ENCODE results near the gene FRMD4A.

Gene FRMD4A

DNA sequence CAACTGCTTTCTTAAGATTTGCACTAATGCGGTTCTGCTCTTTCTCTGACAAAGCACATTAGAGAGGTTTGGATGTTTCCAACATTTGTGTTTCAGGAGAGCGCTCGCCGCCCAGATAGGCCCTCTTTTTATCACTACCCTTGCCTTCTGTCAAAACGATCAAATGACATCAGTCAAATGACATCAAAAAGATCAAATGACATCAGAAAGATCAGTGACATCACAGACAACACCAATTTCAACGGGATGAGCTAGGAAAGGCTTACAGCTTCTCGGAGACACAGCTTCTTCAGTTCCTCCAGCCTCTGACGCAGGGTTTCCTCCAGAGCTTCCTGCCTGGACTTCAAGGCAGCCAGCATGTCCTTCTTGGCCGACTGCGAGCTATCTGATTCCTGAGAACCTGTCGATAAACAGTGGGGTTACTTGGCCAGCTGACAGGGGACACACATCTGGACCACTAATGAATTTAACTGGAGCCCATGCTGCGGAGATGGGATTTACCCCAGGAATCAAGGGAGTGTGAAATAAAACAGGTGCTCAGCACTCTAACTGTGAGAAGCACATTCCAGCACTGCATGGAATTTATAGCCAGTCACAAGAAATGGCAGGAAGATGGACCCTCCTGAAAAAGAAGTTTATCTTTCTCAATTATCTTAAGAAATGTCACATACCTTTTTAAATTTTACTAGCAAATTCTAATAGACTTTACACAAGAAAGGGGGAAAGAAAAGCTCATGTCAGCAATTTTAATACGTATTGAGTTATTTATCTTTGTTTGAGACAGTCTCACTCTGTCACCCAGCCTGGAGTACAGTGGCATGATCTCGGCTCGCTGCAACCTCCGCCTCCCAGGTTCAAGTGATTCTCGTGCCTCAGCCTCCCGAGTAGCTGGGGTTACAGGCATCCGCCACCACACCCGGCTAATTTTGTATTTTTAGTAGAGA lies 655.8 kb downstream of the FRMD4A start:
- no peak for DNase-seq (ENCODE audit: low read depth in 2 of 2)

DNA sequence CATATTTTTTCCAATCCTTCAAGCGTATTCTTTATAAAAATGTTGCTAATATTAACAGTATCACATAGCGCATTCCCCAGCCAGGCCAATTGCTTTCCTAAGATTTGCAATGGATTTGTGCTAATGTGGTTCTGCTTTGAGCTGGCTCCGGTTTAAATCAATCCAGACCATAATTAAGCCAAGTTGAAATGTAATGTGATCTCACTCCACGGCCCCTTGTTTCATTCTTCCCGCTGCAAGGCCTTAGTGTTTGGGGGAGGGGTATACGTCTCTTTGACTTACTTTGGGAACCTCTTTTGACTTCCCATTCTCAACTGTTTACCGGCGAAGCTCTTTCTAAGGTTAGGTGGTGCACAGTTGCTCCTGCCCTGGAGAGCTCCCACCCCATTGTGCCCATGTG lies 657.6 kb downstream of the FRMD4A start:
- DNase-seq (ENCODE audit: low read depth in 2 of 2) = no peak

DNA sequence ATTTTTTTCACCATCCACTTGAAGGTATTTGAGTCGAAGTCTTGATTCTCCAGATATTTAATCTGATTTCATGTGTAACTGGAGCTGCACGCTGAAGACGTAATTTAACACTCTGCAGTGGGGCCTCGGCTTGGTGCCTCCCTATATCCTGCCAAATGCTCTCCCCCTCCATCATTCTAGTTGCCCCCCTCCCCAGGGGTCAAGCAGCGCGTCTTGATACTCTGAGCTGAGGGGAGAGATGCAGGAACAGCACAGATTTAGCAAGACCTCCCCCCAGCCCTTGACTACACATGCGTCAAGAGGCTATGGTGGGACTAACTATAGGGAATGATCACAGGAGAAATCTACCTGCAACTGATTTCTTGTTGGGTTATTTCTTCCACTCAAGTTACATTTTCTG lies 658.2 kb downstream of the FRMD4A start:
- no peak for DNase-seq (ENCODE audit: low read depth in 2 of 2)

- DNase-seq (ENCODE audit: low read depth in 2 of 2) = no peak
These were observed 658.8 kb downstream of the FRMD4A start for GRCh38 chr10:13671904-13672303.

GRCh38 chr10:13670311-13670710 lies 660.4 kb downstream of the FRMD4A start:
- DNase-seq (ENCODE audit: low read depth in 2 of 2) = no peak

DNA sequence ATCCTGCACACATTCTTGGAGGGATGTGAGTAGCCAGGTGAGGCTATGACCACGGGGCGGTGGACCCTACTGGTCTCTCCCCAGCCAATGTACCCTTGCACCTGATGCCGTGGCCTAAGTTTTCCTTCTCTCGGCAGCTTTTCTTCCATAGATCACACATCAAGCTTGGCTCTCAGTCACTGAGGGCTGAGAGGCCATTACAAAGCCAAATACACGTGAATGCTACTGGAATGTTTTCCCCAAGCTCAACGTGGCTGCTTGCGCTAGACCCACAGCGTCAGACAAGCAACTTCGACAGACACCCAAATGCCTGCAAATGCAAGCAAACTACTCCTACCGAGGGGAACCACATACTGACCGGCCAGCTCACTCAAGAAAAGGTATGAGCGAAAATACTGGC lies 660.8 kb downstream of the FRMD4A start:
- DNase-seq (ENCODE audit: low read depth in 2 of 2) = no peak

DNA sequence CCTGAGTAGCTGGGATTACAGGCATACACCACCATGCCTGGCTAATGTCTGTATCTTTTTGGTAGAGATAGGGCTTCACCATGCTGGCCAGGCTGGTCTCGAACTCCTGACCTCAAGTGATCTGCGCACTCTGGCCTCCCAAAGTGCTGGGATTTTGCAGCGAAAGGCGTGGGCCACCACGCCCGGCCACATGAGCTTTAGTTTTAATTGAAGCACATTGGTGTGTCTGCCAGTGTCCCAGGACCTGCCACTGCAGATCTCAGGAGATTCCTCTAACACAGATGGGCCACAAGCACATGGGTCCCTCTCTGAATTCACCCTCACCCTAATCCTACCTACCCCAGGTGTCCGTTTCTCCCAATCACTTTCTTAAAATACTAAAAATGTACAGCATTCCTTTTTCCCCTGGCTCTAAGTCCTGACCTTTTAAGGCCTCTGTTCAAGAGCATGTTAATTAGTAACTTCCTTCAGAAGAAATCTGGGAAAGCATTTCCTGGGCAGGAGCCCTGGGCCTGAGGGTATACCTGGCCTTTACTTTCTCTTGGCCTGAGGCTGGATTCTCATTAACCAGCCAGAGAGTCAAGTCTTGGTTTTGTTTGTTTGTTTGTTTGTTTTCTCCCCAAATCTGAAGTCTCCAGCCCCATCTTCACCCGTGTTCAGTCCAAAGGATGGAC lies 661.4 kb downstream of the FRMD4A start:
- no peak for DNase-seq (ENCODE audit: low read depth in 2 of 2)

DNA sequence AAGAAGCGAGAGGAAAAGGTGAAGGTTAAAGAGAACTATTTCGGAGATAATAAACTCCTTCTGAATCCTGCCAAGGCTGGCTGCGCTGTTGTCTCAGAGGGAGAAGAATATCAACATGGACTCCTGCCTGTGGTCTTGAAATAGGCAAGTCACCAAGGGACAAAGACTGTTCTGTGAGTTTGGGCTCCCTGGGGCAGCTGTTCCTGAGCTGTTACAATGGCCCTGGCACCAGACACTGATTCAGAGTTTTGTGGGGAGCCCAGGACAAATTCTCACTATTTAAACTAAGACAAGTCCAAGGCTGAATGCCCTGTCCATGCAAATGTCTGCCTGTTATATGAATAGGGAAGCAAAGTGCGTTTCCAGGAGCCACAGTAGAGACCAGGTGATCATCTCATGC lies 662.6 kb downstream of the FRMD4A start:
- DNase-seq (ENCODE audit: low read depth in 2 of 2) = no peak

- no peak for DNase-seq (ENCODE audit: low read depth in 2 of 2)
These were observed 665.0 kb downstream of the FRMD4A start for GRCh38 chr10:13665516-13666262.

DNA sequence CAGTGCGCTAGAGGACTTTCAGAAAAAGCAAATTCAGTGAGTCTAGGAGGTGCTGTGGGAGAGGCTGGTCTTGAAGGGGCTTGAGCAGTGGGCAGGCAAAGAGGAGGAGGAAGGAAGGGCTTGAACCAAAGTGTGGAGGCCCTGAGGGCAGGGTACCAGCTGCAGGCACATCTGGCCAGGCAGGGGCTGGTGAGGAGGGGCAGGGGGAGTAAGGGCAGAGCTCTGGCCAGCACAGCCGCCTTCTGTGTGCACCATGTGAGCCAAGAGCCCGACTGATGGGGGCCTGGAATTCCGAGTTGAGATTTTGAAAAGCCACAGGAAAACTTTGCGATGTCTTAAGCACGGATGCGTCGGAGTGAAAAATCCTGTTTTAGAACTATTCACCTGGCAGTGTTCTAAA lies 669.5 kb downstream of the FRMD4A start:
- no peak for DNase-seq (ENCODE audit: low read depth in 2 of 2)

DNA sequence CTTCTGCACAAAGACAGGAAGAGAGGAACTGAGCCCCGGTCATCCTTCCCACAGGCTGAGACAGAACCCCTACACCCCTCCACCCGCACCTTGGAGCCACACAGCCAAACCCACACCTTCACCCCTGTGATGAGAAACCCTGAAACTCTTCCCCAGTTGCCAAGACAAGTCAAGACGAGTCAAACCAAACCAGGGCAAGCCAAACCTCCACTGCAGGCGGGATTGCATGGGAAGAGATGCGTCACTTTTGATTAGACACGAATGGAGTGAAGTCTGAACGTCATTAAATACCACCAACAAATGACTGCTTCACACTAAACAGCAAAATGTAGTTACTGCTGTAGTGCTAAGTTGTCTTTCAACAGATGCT lies 670.2 kb downstream of the FRMD4A start:
- DNase-seq (ENCODE audit: low read depth in 2 of 2) = no peak

- peak; percentile 35 to 49 for DNase-seq (ENCODE audit: low read depth in 2 of 2)
These were observed 670.7 kb downstream of the FRMD4A start for GRCh38 chr10:13659887-13660550.

GRCh38 chr10:13658871-13659685 lies 671.6 kb downstream of the FRMD4A start:
- DNase-seq (ENCODE audit: low read depth in 2 of 2) = no peak

GRCh38 chr10:13658264-13658663 lies 672.5 kb downstream of the FRMD4A start:
- no peak for DNase-seq (ENCODE audit: low read depth in 2 of 2)

DNA sequence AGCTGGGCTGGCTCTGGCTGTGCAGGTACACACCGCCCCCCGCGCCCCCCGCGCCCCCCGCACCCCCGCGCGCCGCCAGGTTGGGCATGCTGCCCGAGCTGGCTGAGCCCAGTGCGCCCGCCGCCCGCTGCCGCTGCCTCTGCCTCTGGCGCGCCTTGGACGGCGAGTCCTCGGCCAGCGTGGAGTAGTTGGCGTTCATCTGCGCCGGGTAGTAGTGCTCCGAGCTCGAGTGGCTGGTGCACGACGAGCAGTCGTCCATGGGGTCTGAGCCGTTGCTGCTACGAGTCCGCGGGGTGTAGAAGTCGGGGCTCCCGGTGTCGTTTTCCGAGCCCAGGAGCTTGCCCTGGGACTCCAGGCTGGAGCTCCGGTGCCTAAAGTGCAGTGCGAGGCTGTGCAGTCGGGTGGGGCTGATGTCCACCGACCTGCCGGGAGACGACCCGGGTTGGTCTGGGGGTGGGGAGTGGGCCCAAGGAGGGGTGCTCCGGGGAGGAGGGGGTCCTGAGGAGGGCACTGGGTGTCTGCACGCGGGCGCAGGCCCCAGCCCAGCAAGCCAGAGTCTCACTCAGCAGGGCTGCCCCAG lies 673.5 kb downstream of the FRMD4A start:
- DNase-seq (ENCODE audit: low read depth in 2 of 2) = no peak

DNA sequence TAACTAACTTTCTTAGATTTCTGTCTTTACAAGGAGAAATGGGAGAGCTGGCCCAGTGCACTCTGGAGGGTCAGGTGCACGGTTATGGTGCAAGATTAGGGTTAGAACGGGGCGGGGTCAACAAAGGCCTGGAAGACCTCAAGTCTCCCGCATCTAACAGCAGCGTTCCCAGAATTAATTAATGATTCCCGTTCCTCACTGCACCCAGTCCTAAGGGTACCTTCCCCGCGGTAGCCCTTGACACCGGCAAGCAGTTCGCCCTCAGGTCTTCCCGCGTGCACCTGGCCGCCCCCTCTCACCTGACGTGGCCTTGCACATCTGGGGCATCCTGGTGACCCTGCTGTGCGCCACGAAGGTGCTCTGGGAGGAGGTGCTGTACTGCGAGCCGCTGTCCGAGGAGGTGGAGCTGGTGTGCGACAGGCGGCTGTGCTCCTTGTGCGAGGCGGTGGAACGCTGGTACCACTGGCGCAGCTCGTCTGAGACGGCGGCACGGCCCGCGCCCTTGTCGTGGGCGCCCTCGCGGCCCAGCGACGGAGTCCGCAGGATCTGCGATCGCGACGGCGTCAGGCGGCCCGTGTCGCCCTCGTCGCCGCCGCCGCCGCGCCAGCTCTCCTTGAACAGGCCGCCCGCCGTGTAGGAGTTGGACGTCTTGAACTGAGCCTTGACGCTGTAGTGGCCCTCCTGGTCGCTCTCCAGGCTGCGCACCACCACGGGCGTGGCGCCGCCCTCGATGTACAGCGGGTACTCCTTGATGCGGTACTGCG lies 674.2 kb downstream of the FRMD4A start:
- no peak for DNase-seq (ENCODE audit: low read depth in 2 of 2)

DNA sequence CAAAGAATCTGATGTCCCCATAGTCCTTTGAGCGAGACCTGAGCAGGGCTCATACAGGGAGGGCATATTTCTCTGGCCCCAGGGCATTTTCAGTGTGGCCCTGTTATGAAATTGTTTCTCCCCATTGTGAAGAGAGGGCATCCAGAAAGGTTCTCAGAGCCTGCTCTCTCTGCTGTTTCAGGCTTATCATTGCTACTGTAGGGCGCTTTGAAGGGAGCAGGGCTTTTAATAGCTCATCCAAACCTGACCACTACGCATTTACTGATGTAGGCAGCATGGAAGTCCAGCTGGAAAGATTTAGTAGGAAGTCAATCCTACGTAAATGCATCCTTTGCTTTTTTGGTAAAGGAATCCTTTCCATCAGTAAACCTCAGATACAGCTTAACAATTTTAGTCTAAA lies 675.9 kb downstream of the FRMD4A start:
- no peak for DNase-seq (ENCODE audit: low read depth in 2 of 2)

DNA sequence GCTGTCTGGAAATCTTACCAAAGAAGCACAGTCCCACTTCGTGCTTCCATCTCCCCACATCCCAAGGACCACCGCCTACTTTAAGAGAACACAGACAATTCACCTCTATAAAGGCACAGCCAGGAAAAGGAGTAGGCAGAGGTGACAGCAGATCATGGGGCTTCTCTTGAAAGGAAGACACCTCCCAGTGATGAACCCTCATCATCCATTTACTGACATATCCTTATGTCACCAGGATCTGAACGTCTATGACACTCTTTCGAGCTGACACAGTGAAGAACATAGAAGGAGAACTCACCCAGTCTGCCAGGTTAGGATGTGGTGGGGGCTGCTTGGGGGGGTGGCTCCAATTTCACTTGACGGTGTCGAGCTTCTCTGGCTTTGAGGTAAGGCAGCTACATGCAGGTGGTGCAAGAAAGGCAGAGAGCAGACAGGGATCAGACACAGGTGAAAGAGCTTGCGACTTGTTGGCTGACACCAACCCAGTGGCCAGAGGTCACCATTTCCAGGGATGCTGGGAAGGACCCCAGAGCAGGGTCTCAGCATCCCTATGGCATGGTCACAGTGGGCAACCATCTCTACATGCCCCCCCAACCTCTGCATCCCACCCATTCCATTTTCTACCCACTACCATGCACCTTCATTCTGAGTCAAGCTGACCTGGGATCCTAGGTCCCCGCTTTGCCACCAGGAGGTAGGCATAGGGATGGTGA lies 676.5 kb downstream of the FRMD4A start:
- no peak for DNase-seq (ENCODE audit: low read depth in 2 of 2)

DNA sequence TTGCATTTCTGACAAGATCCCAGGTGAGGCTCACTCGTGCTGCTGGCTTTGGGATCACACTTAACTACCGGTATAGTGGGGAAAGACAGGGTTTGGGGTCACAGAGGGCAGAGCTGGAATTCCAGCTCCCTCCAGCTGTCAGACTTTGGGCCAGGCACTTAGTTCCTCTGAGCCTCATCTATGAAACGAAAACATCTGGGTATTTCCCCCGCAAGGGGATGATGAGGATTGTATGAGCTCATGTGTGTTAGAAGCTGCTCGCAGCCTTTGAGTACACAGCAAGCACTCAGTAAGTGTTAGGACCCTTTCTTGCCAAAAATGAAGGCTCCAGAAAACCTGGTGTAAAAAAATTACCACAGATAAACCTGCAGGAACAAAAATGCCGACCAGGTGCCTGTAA lies 677.9 kb downstream of the FRMD4A start:
- no peak for DNase-seq (ENCODE audit: low read depth in 2 of 2)
